Measurements from ENCODE around the gene PCDHB4.
"Not testable (repeated sequence)": the region's sequence is repeated elsewhere in the genome, so short reads cannot be mapped to it uniquely, and the experiment has no call there.

DNA sequence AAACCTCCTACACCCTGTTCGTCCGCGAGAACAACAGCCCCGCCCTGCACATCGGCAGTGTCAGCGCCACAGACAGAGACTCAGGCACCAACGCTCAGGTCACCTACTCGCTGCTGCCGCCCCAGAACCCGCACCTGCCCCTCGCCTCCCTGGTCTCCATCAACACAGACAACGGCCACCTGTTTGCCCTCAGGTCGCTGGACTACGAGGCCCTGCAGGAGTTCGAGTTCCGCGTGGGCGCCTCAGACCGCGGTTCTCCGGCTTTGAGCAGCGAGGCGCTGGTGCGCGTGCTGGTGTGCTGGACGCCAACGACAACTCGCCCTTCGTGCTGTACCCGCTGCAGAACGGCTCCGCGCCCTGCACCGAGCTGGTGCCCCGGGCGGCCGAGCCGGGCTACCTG, 35.7 kb downstream of the PCDHB4 start:
- not testable (repeated sequence) for TF ChIP-seq RFX5 (IDR thresholded peaks at IDR 0.05; ENCODE audit: low read depth, low read length); MXI1 (IDR thresholded peaks at IDR 0.05; ENCODE audit: borderline replicate concordance, low read depth, low read length); POLR2A (IDR thresholded peaks at IDR 0.05; ENCODE audit: low read depth, low read length); MAZ (IDR thresholded peaks at IDR 0.05; ENCODE audit: borderline replicate concordance, low read depth, low read length)
- TF ChIP-seq, protein P1, sequence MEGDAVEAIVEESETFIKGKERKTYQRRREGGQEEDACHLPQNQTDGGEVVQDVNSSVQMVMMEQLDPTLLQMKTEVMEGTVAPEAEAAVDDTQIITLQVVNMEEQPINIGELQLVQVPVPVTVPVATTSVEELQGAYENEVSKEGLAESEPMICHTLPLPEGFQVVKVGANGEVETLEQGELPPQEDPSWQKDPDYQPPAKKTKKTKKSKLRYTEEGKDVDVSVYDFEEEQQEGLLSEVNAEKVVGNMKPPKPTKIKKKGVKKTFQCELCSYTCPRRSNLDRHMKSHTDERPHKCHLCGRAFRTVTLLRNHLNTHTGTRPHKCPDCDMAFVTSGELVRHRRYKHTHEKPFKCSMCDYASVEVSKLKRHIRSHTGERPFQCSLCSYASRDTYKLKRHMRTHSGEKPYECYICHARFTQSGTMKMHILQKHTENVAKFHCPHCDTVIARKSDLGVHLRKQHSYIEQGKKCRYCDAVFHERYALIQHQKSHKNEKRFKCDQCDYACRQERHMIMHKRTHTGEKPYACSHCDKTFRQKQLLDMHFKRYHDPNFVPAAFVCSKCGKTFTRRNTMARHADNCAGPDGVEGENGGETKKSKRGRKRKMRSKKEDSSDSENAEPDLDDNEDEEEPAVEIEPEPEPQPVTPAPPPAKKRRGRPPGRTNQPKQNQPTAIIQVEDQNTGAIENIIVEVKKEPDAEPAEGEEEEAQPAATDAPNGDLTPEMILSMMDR (conservative IDR thresholded peaks at IDR 0.05; ENCODE audit: low read depth, low read length) = not testable (repeated sequence)
- TF ChIP-seq, protein P2, sequence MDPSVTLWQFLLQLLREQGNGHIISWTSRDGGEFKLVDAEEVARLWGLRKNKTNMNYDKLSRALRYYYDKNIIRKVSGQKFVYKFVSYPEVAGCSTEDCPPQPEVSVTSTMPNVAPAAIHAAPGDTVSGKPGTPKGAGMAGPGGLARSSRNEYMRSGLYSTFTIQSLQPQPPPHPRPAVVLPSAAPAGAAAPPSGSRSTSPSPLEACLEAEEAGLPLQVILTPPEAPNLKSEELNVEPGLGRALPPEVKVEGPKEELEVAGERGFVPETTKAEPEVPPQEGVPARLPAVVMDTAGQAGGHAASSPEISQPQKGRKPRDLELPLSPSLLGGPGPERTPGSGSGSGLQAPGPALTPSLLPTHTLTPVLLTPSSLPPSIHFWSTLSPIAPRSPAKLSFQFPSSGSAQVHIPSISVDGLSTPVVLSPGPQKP (IDR thresholded peaks at IDR 0.05; ENCODE audit: borderline replicate concordance, low read depth, low read length) = not testable (repeated sequence)
